ENCODE results near the gene BASP1.
"Not testable (repeated sequence)": the region's sequence is repeated elsewhere in the genome, so short reads cannot be mapped to it uniquely, and the experiment has no call there.

Gene BASP1

DNA sequence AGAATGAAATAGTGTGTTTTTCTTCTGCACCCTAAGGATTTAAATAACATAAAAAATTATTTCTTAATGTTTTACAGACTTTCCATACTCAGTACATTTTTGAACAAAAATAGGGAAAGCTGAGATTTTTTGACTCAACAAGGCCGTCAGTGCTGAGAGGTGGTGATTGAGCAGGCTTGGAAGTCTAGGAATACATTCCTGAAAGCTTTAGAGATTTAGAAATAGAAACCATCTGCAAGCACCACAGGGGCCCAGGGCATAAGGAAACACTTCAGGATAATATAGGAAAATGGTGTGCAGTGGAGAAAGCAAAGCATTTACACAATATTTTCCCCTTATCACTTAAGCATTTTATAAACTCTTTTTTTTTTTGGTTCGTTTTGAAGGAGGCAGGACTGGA lies 5.2 kb downstream of the BASP1 start:
- DNase-seq (ENCODE audit: low read depth, low spot score) = no peak

DNA sequence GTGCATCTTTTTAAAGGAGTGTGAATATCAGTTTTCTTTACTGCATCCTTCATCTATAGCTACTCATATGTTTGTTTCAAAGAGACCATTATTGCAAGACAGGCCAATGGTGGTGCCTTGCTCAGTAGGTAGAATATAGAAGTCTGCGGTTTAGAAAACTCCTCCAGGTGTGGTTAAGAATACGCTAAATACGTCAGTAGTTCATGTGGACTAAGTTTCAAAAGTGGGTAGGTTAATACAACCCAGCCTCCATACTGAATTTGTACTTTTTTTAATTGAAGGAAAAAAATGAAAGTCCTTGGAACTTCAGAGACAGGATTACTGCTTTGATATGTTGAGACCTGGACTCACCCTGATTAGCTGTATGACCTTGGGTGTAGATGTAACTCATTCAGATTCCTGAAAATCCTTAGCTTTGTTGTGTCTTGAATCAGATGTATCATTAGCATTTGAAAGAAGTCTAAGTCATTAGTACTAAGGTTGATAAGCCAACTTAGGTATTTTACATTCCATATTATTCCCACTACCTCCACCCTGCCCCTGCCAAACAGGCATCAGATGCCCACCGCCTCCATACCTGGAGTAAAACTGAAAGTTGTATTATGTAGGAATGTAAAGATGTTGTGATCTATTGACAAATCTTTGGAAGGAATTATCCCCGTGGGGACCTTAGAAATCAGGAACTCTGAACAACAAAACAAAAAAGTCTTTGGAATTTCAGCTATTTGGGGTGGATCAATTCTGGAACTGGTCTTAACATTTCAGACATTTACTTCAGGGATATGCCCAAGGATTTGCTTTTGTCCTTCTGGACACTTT lies 6.1 kb downstream of the BASP1 start:
- DNase-seq (ENCODE audit: low read depth, low spot score) = no peak

DNA sequence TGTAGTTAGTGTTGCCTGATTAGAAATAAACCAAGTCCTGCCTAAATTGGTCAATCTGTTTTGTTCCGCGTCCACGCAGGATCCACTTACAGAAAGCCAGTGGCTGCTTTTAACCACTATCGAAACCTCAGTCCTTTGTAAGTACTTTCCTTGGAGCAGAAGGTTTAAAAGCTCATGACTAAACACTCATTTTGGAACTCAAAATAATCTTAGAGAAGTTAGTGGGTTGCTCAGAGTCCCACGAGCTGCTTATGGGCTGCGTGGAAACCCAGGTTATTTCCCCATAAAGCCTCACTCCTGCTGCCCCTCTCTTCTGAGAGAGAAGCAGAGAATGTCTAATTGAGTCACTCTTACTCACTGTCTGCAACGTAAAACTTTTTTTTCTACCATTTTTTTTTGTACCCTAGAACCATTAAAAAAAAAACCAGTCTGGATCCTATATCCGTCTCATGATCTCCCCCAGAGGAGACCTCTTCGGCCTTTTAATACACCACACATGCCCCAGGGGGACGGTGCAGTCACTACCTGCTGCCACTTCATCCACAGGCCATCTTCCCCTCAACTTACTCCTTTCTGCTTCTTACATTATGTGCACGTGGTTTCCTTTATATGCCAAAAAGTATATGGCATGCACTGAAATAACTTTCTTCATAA lies 7.6 kb downstream of the BASP1 start:
- DNase-seq (ENCODE audit: low read depth, low spot score) = no peak

DNA sequence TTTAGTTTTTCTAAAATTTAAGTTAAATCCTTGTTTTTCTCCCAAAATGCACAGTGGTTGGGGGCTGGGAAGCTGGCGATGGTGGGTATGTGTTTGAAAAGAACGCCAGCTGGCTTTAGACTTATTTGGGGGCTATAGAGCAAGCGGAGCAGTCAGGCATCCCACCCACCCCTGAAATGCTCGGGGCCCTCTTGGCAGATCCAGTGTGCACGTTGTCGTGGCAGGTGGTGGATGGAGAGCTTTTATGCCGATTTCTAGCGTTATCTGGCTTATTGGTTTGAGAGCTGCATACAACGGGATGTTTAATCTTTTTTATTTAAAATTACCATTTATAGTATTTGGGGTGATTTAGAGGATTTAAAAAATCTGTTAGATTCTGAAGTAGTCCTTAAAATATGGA lies 8.1 kb downstream of the BASP1 start:
- DNase-seq (ENCODE audit: low read depth, low spot score) = no peak

DNA sequence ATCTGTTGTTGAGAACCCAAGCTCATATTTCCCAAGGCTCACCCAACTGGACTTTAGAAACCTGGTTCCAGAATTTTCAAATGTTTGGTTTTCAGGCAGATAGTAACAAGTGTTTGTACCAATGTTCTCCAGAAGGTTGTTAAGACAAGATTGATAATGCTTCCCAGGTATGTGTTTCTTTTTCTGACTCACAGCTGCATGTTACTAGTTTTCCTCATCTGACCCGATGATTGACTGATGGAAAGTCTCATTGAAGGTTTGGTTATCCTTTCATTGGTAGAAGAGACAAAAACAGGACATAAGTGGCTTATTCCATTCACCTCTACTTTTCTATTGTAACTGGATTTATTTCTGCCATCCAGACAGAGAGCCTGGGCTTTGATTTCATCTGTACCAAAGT lies 10.4 kb downstream of the BASP1 start:
- DNase-seq (ENCODE audit: low read depth, low spot score) = no peak

DNA sequence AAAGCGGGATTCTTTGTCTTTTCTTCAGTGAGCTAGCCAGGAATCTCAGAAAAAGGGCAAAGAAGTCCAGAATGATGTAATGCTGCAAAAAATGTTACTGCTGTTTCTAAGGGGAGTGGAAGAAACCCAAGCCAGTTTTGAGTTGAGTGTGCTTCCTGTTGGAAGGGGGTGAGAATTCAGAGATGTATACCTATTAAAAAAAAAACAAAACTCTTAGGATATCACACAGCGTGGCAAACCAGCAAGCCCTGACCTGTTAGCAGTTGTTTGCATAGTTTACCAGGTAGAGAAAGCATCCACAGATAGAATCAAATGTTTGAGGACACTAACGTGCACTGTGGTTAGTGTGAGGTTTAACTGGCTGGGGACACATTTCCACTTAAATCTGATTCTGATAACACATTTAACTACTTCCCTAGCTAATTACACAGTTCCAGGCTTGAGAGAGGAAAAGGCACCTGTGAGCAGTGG lies 11.4 kb downstream of the BASP1 start:
- DNase-seq (ENCODE audit: low read depth, low spot score) = no peak

DNA sequence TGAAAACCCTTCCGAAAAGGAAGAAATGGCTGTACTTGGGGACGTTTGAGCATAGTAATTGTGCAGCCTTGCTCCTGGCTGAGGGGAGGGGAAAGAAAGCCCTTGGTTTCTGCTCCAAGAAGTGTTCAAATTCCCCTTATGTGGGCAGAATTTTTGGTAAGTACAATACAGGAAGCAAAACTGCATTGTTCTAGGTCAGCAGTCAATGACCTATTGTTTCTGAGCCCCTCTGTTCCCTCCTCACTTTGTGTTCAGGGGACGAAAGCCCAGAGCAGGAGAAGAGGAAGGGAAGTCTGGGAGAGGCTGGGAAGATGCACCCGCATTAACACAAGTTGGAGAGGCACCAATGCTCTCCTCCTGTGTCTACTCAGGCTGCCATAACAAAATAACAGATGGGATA lies 11.9 kb downstream of the BASP1 start:
- DNase-seq (ENCODE audit: low read depth, low spot score) = no peak

DNA sequence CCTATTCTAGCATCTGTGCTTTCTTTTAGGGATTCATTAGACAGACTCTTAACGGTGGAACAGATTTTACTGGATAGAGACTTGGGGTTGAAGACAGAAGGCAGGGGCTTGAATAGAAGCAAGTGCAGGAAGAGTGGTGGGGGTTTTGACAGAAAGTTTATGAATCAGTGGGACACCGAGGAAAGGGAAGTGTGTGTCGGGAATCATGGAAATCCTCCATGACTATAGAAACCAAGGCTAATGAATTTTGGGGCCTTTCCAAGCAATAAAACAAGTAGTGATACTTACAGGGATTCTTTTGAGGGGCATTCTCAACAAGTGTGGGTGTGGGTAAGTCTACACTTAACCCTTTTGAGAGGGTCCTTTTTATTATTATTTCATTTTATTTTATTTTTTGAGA lies 12.8 kb downstream of the BASP1 start:
- no peak for DNase-seq (ENCODE audit: low read depth, low spot score)

DNA sequence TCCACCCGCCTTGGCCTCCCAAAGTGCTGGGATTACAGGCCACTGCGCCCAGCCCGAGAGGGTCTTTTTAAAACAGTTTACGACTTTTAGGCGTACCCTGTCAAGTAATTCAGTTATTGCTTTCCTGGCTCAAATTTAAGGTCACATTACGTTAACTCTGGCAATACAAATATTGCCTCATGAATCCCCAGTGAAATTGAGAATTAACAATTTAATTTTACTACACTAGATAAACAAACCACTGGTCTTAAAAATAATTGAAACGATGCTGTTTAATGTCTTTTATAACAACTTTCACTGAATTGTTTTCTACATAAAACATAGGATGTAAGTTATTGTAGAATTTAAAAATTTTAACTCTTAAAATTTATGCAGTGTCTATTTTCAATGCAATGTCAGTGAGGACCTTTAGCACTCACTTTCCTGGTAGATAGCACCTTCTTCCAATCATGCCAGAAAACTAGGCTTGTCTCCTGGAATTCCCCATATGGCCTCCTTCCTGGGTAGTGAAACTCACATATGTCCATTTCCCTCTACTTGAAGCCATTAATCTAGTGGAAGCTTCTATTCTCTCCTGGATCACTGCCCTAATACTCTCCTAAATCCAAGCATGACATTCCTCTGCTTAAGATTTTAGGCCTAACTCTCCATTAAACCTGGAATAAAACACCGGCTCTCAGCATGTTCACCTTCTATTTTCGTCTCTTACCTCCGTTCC lies 13.5 kb downstream of the BASP1 start:
- DNase-seq (ENCODE audit: low read depth, low spot score) = no peak

DNA sequence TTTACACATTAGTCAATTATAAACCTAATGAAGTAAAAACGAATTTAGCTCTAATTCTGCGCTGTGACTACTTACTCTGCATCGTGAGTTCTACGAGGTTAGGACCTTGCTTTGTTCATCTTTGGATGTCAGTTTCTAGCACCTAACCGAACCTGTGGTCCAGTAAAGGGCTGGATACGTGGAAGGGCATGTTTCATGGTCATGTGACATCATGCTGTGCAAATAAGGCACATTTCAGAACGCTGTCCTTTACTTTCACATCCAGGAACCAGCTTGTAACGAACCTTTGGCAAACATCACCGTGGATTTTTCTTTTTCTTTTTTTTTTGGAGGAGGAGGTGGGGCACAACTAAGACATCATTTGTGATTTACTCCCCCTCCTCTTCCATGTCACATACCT lies 15.0 kb downstream of the BASP1 start:
- no peak for DNase-seq (ENCODE audit: low read depth, low spot score)

DNA sequence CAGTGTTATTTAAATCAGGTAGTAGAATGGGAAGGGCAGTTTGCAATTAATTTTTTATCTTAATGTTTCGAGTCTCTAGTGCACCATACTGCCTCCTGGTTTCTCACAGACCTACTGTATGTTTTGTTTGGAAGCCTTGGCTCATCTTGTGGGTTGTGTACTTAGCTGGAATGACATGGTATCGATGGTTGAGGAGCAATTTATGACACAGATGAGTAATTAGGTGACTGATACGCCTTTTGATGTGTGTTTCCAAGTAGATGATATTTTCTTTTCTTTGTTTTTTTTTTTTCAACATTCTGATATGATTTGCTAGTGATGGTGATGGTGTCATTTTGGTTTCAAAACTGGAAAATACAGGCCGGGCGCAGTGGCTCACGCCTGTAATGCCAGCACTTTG lies 16.1 kb downstream of the BASP1 start:
- DNase-seq (ENCODE audit: low read depth, low spot score) = no peak

DNA sequence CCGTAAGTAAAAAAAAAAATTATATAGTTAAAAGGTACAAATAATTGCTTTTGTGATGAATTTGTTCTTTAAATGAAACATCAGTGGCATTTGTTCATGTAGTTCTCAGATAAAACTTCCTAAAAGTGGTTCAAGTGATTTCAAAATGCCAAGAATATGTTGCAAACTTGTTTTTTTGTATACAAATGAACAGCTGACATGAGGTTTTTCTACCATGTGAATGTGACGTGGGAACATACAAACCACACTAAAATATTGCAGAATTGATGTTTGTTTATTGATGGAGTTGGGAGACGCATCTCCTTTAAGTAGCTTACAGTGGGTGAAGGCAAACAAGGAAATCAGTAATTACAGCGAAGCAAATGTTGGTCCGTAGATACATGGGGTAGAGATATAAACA lies 16.9 kb downstream of the BASP1 start:
- no peak for DNase-seq (ENCODE audit: low read depth, low spot score)

DNA sequence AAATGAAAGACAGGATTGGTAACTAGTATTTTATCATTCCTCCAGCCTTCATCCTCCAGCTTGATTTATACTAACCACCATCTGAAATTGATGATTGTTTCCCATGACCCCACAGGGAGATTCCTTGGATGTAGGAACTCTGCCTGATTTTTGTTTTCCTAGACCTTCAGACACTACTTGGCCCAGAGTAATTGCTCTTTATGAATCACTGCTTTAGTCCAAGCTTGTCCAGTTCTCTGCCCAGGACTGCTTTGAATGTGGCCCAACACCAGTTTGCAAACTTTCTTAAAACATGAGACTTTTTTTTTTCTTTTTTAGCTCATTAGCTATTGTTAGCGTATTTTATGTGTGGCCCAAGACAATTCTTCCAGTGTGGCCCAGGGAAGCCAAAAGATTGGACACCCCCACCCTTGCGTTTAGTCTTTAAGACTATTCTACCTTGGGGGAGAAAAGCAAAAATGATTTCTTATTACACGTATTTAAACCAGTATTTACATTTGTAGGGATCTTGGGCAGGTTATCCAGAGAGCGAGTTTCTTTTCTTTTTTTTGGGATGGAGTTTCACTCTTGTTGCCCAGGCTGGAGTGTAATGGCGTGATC lies 18.4 kb downstream of the BASP1 start:
- DNase-seq (ENCODE audit: low read depth, low spot score) = no peak

DNA sequence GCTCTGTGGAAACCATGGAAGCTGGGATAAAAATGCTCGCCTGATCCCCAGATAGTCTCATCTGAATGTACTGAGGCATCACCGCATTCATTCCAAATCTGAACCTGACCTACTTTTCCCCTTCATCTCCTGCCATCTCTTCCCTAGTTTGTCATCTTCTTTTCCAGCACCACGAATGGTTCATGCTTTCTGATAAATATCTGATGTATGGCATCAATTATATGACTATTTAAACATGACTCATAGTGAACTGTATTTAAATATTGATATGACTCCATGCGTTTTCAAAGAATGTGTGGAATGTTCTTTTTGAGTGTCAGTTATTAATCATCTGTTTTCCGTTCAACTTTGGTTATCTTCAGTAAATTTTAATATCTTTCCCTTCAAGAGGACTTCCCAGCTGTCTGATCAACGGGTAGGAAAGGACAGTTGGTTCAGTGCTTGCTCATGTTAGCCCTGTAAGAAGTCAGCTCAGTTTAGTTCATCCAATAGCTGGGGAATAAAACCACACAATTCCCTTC lies 21.1 kb downstream of the BASP1 start:
- DNase-seq (ENCODE audit: low read depth, low spot score) = no peak

DNA sequence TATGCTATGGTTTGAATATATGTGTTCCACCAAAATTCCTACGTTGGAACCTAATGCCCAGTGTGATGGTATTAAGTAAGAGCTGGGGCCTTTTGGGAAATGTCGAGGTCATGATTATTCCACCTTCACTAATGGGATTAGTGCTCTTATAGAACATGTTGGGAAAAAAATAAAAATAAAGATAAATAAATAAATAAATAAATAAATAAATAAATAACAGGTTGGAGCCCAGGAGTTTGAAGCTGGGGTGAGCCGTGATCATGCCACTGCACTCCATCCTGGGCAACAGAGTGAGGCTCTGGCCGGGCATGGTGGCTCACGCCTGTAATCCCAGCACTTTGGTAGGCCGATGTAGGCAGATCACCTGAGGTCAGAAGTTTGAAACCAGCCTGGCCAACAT lies 22.5 kb downstream of the BASP1 start:
- no peak for DNase-seq (ENCODE audit: low read depth, low spot score)

DNA sequence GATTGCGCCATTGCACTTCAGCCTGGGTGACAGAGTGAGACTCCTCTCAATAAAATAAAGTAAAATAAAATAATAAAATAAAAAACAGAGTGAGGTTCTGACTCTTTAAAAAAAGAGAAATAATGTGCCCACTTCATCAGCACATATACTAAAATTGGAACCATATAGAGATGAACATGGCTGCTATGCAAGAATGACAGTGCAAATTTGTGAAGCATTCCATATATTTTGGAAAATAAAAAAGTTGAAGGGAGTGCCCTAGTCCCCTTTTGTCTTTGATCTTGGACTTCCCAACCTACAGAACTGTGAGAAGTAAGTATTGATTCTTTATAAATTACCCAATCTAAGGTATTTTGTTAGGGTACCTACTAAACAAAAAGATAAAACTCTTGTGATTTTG lies 23.1 kb downstream of the BASP1 start:
- DNase-seq (ENCODE audit: low read depth, low spot score) = no peak

DNA sequence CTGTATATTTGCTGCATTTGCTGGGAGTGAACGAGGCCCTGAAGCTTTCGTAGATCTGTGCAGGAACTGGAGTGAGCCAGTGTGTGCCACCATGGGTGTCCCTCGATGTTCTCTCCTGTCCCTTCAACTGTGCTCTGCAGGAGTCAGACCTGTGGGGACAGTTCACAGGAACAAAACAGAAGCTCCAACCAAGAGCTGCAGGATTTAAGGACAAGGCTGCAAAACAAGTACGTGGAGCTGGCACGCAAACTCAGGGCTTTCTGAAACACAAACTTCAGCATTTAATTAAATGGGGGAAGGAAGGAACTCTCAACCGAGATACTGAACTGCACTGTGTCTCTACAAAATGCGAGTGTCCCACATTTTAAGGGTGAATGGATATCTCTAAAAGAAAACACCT lies 24.2 kb downstream of the BASP1 start:
- DNase-seq (ENCODE audit: low read depth, low spot score) = no peak

DNA sequence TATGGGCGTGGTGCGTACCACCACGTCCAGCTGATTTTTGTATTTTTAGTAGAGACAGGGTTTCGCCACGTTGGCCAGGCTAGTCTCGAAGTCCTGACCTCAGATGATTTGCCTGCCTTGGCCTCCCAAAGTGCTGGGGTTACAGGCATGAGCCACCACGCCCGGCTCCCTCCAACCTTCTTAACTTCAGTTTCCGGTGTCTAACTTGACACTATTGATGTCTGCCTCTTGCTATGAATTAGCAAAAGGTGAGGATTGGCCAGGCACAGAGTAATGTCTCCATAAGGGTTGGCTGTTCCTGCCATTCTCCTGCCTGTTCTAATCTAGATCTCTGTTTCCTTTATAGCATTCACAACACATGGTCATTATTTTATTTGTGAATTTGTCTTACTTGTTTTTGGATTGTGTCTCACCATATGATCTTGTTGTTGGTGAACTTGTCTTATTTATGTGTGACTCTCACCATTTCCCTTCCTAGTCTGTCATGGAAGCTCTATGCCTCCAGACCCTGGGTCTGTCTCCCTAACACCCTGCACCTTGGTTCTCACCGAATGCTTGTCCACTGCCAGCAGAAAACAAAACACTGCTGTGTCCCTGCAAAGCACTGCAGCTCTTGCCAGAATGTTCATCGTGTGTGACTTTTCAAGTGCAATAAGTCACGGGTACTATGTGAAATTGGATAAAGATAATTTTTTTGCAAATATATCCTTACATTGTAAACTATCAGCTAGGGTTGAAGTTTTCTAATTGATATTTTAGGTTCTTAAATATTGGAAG lies 26.0 kb downstream of the BASP1 start:
- DNase-seq (ENCODE audit: low read depth, low spot score) = no peak

DNA sequence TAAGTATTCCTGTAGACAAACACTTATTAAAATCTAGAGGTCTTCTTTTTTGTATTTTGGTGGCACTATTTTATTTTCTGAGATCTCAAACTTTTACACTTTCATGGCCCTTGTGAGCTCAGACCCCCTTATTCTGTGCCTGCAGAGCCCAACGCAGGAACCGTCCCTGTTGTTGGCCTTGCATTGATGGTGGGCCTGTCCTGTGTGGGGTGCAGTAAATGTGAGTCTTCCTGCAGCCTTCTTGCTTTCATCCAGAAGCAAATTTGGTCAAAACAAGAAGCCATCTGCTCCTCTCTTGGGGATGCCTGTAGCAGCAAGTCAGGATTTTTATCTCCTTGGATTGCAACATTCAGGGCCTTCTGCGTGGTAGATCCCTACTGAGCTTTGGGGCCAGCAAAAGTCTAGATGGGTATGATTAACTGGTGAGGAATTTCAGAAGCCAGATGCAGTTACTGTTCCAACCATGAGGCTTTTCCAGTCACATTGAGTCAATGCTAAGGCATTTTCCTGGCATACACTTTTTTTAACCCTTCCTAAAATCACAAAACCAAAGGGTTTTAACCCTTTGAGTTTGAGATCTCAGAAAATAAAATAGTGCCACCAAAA lies 31.7 kb downstream of the BASP1 start:
- DNase-seq (ENCODE audit: low read depth, low spot score) = no peak

DNA sequence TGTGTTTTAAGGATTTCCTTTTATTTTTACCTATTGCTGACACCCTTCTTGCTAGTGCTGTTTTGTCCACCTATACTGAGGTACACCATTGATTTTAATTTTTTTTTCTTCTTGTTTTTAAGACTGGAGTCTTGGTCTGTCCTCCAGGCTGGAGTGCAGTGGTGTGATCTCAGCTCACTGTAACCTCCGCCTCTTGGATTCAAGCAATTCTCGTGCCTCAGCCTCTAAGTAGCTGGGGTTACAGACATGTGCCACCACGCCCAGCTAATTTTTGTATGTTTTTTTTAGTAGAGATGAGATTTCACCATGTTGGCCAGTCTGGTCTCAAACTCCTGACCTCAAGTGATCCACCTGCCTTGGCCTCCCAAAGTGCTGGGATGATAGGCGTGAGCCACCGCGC lies 32.4 kb downstream of the BASP1 start:
- DNase-seq (ENCODE audit: low read depth, low spot score) = not testable (repeated sequence)

DNA sequence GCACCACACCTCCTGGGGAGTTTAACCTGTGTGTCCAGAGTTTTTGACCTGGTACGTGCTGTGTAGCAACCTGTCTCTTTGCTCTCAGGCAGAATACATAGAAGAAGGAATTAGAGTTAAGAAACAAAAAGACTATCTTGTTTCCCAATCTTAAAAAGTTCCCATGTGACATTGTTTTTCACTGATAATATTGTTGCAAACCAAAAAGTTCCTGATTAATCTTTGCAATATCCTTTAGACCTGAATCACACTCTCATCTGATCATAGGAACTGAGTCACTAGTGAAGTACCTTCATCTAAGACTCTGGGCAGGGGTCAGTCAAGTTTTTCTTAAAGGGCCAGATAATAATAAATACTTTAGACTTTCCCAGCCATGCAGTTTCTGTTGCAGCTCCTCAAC lies 35.1 kb downstream of the BASP1 start:
- DNase-seq (ENCODE audit: low read depth, low spot score) = no peak

Data from activated naive CD8-positive, alpha-beta T cell treated with anti-CD3 and anti-CD28 coated beads, Interleukin-2, amount 50 U/mL, for 16 hours (primary cell).